NB4 (cell line): ENCODE data around the gene KRT85.
"Not testable (repeated sequence)": the region's sequence is repeated elsewhere in the genome, so short reads cannot be mapped to it uniquely, and the experiment has no call there.

Source experiments
- DNase-seq: peaks from one replicate; pipeline ENCODE4 v3.0.0; 2010; ENCODE audit warnings: low read depth
- H3K4me3 ChIP-seq: one replicate; pipeline ENCODE4 v1.5.1; 2011; ENCODE audit warnings: mild to moderate bottlenecking, low read depth, low read length, moderate library complexity
- CTCF ChIP-seq: IDR thresholded peaks from one replicate; pipeline ENCODE4 v1.5.1; 2012; ENCODE audit warnings: low read depth, low read length
- MYC ChIP-seq: IDR thresholded peaks from 2 replicates; pipeline ENCODE4 v1.6.1; 2011; ENCODE audit warnings: low read depth, low read length
- POLR2A ChIP-seq: IDR thresholded peaks from 2 replicates; pipeline ENCODE4 v1.6.1; 2011; ENCODE audit warnings: mild to moderate bottlenecking; ENCODE audit not compliant: insufficient read length; ENCODE audit errors: extremely low read depth
- TF ChIP-seq, protein P1 (sequence below): IDR thresholded peaks from 2 replicates; pipeline ENCODE4 v1.6.1; 2011; ENCODE audit warnings: low read depth, low read length

Gene KRT85

GRCh38 chr12:52316290-52316689 lies 51.0 kb downstream of the KRT85 start:
- DNase-seq: no peak
- no peak overlapping the region for H3K4me3 ChIP-seq
- TF ChIP-seq, protein P1, sequence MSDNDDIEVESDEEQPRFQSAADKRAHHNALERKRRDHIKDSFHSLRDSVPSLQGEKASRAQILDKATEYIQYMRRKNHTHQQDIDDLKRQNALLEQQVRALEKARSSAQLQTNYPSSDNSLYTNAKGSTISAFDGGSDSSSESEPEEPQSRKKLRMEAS: no peak
- TF ChIP-seq CTCF: no peak
- no peak for TF ChIP-seq MYC
- no peak for TF ChIP-seq POLR2A

GRCh38 chr12:52315721-52316120 lies 51.6 kb downstream of the KRT85 start:
- not testable (repeated sequence) for H3K4me3 ChIP-seq
- DNase-seq: peak; percentile 53
- TF ChIP-seq CTCF: peak; percentile 76

GRCh38 chr12:52314511-52314910 lies 52.8 kb downstream of the KRT85 start:
- no peak for DNase-seq
- TF ChIP-seq, protein P1: no peak
- no peak for TF ChIP-seq MYC
- TF ChIP-seq CTCF: no peak
- TF ChIP-seq POLR2A: no peak
- H3K4me3 ChIP-seq: no peak overlapping the region

DNA sequence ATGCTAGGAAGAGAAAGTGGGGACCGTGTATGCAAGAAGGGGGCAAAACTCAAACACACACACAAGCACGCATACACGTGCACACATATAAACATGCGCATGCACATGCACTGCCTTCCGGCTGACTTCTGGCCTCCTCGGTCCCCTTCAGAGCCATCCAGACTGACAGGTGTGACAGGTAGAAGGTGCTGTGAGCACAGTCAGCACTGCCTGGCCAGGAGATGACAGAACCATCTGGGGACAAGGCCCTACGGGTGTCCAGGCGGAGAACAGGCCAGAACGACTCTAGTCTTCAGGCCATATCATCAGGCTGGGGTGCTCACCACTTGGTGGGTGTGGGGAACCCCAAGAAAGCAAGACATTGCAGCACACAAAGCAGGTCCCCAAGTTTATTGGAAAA lies 53.4 kb downstream of the KRT85 start:
- no peak for TF ChIP-seq MYC
- no peak for TF ChIP-seq POLR2A
- no peak for TF ChIP-seq CTCF
- TF ChIP-seq, protein P1: no peak
- no peak for DNase-seq
- no peak overlapping the region for H3K4me3 ChIP-seq

DNA sequence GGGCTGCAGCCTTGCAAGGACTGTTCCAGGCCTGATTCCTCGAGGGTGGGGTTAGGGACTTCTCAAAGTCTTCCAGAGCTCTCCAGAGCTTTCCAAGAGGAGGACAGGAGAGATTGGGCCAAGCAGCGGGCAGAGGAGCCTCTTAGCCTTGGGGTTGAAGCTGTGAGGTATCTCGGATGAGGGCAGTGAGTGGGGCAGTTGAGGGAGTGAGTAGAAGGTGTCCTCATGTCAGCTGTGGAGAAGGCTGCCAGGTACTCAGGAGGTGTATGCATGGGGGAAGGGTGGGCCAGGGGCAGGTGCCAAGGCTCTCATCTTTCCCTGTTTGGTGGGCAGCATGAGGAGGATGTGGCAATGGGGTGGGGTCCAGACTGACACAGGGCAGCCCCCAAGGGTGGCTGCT lies 53.8 kb downstream of the KRT85 start:
- no peak for DNase-seq
- TF ChIP-seq MYC: no peak
- TF ChIP-seq, protein P1: no peak
- TF ChIP-seq CTCF: no peak
- TF ChIP-seq POLR2A: no peak
- no peak overlapping the region for H3K4me3 ChIP-seq

DNA sequence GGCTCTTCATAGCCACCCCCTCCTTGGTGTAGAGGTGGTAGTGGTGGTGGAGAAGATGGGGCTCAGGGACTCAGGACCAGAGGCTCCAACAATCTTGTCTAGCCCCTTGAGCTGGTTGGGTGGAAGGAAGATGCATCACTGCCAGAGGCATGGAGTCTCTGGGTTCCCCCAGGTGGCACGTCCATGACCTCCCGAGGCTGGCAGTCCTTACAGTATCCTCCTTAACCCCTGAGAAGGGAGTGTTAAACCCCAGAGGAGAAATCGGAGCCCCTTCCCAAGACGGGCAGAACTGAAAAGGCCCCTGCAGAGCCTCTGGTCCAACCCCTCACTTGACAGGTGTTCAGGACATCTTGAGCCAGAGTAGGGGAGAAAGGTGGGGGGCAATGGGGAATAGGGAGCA lies 55.2 kb downstream of the KRT85 start:
- no peak overlapping the region for H3K4me3 ChIP-seq
- no peak for DNase-seq
- TF ChIP-seq, protein P1: no peak
- TF ChIP-seq POLR2A (no peak), CTCF (no peak), MYC (no peak)
